NCI-H345 treated with DMSO at 0.1 percent for 48 hours (cell line): ENCODE results near the gene WDR91.

ENCODE experiments used
- DNase-seq: peaks from one replicate; lab custom pipeline; 2025; ENCODE audit not compliant: unreplicated experiment; lab: John Stamatoyannopoulos, UW

WDR91 gene

DNA sequence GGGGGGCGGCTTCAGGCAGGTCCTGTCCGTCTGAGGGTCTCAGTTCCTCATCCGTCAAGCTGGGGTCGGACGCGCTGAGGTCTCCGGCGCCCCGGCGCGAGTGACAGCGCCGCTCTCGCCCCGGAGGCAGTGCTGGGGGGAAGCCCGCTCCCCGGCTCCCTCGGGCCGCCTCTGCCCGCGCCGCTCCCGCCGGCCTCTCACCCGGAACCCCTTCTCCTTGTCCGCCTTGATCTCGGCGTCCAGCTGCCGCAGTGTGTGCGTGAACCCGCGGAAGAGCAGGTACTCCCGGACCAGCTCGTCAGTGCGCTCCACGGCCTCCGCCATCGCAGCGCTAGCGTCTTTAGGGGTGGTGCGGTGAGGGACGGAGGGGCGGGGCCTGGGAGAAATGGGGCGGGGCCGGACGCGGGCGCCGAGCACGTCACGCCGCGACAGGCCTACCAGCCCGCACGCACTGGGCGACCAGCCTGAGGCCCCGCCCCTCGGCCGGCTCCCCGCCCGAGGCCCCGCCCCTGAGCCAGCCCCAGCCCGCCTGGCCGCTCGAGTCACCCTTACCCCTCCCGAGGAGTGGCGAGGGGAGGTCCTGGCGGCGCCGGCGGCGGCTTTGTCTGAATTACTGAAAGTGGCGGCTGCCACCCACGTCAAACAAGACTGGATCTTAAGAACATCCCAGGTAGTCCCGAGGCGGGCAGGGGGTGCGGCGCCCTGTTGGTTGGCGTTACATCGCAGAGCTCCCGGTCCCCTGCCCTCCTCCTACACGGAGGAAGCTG is at the start of gene WDR91:
Gene WDR91 (minus strand): TSS at position 348 of the 767 bp plus-strand sequence. CDS start 24 bp downstream, at position 324.
- peak; percentile 71 for DNase-seq

DNA sequence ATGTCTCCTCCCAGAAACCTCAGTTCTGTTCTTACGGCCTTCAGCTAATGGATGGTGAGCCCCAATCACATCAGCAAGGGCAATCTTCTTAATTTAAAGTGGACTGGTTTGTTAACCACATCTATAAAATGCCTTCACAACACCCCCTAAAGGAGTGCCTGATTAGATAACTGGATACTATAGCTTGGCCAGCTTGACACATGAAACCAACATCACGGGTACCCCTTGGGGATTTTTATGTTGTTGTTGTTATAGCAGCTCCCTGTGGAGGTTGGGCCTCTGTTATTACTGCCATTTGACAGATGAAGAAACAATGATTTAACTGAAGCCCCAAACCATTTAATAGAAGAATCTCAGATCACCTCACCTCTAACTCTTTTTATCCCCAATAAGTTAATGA is 49.1 kb upstream of the WDR91 start:
- DNase-seq, result no peak

DNA sequence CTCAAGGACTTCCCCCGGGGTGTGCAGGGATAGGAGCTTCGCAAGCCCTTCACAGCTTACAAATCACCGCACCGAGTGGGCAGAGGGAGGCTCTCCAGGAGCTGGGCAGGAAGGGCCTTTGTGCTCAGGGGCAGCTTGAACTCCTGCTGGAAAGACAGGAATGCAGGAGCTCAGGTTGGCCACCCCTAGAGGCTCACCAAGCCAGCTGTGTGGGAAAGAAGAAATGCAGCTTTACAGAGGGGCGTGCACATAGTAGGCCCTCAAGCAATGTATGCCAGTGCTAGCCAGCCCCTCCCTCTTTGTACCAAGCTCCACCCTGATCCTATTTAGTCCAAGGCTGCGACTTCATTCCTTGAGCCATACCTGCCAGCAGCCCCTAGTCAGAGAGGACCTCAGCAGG is 48.4 kb upstream of the WDR91 start:
- DNase-seq, result no peak

DNA sequence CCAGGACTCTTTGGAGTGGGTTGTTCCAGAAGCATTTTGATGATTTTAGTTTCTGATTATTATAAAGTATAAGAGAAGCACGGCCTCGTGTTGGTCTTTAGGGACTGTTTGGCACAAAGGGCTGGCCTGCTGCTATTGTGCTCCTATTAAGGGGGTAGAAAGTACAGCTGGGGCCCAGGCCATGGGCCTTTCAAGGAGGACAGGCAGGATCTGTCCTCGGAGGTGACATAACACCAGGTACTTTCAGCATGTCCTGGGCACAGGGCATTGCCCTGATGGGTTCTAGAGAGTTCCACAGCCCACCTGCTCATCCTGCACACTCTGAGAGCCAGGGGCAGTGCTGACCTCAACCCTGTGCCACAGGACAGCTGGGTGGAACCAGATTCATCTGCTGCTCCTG is 47.3 kb upstream of the WDR91 start:
- no peak for DNase-seq

DNA sequence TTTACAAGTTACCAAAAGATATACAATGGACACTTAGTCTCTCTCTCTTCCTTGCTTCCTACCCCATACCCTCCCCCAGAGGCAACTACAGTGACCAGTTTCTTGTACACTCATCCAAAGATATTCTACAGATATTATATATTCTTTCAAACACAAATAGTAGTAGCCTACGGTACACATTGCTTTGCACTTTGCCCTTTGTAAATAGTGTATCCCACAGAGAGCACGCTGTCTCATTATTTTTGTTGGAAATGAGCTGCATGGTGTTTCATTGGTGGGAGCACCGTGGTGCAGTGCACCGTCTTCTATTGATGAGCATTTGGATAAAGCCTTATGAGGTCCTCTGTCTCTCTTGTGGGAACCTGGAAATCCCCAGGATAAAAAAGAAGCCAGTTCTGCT is 46.5 kb upstream of the WDR91 start:
- no peak for DNase-seq

DNA sequence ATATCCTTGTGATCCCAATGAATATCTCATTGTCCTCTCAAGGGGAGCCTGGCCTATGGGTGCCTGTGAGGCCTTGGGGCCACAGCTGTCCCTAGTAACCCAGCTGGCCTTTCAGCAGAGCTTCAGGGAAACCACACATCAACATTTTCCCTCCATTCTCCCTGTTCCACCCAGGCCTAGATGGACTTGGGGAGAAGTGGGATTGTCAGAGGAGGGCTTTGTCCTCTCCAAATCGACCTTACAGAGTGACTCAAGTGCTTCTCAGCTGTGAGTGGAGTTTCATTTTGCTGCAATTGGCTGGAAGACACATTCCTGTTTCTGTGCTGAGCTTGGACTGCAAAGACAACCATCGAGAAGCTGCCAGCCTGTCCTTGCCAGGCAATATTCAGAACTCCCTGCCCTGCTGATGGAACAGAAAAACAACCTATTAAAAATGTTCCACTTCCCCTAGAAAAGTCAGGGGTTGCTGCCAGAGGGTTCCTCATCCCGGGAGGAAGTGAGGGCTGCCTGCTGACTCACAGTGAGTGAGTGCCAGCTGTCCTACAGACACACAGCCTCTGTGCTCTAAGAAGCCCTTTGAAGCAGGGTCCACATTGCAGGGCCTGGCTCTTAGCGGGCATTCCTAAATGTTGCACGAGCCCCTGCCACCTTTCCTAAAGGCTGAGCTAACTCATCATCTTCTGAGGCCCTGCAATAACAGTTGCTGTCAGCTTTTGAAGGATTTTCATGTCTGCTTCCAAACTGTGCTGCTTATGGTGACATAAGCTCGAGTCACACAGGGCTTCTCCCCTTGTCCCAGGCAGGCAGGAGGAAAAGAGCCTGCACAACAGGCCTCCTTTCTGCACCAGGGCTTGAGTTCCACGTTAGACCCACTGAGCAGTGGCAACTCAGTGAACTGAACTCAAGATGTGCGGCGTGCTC is 42.8 kb upstream of the WDR91 start:
- peak; percentile 54 for DNase-seq

DNA sequence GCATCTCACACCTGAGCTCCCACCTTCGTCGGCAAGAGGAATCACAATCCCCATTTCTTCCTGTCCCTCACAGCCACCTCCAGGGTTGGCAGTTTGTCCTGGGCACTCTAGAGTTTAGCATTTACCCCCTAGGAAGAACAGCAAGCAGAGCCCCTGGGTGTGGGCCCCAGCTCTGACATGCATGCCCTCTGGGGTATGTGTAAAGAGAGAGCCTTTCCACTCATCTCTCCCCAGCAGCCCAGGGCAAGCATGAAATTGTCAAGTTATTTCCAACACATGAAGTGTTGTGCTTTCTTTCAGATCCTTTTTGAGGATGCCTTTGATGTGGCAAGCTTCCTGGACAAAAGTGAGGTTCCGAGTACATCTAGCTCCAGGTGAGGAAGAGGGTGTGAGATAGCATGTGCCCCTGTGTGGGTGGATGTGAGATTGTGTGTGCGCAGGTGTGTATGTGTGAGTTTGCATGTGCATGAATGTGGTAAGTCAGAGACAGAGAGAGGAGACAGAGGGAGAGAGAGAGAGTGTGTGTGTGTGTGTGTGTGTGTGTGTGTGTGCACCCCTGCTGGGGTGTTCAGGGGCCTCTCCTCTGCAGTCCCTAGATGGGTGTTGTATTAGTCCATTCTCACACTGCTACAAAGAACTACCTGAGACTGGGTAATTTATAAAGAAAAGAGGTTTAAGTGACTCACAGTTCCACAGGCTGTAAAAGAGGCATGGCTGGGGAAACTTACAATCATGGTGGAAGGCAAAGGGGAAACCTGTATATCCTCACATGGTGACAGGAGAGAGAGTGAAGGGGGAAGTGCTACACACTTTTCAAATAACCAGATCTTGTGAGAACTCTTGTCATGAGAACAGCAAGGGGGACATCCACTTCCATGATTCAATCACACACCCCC is 40.4 kb upstream of the WDR91 start:
- no peak for DNase-seq

DNA sequence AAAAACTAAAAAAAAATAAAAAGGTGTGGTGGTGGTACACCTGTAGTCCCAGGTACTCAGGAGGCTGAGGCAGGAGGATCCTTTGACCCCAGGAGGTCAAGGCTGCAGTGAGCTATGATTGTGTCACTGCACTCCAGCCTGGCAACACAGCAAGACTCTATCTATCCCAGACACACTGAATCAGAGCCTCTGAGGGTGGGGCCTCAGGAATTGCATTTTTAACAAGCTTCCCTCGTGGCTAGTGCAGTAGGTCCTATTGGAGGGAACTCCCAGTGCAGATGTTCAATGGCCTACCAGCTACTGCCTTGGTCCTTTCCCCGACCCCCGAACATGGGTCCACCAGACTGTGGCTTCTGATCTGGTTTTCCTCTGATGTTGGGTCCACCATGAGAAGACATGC is 37.2 kb upstream of the WDR91 start:
- DNase-seq, result no peak

DNA sequence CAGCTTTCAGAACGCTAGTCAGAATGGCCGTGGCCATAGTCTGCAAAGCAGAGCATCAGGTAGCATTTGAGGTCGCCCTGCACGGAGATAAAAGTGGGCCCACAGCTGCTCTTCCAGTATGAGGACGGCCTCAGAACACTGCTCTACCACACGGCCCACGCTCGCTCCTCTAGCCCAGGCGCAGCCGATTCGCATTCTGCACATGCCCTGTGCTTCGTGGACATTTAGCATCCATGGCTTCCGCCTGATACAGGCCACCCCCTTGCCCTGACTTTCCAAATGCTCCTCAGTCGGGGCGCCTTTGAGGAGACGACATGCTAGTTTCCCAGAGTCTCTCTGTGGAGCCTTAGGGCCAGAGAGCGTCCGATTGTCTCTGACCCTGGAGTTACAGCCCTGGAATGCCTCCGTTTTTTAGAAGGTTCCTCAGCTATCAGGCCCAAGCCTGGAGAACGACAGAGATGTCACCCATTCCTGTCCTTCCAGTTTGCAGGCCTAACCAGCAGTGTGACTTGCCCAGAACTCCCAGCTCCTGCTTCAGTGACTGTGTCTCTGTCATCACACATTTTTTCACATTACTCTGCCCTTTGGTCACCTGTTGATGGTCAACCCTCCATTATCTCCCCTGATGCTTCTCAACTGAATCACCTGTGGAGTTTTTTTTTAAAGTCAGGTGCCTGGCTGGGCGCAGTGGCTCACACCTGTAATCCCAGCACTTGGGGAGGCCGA is 36.6 kb upstream of the WDR91 start:
- no peak for DNase-seq

DNA sequence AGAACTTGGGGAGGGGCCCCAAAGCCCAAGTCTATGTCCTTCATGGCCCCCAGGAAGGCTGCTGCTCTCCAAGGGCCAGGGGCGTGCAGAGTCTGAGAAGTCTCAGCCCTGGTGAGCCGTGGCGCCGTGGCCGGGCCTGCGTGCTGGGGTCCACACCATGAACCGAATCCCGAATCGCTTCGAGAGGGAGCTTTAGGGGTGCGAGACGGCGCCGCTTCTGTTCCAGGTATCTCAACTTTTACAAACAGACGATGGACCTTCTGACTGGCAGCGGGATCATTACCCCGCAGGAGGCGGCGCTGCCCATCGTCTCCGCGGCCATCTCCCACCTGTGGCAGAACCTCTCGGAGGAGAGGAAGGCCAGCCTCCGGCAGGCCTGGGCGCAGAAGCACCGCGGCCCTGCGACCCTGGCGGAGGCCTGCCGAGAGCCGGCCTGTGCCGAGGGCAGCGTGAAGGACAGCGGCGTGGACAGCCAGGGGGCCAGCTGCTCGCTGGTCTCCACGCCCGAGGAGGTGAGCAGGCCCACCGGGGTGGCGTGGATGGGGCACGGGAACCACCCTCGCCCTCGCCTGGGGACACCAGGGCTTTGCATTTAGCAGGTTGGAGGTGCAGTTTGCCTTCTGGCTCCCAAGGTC is 35.0 kb upstream of the WDR91 start:
- DNase-seq, result no peak

DNA sequence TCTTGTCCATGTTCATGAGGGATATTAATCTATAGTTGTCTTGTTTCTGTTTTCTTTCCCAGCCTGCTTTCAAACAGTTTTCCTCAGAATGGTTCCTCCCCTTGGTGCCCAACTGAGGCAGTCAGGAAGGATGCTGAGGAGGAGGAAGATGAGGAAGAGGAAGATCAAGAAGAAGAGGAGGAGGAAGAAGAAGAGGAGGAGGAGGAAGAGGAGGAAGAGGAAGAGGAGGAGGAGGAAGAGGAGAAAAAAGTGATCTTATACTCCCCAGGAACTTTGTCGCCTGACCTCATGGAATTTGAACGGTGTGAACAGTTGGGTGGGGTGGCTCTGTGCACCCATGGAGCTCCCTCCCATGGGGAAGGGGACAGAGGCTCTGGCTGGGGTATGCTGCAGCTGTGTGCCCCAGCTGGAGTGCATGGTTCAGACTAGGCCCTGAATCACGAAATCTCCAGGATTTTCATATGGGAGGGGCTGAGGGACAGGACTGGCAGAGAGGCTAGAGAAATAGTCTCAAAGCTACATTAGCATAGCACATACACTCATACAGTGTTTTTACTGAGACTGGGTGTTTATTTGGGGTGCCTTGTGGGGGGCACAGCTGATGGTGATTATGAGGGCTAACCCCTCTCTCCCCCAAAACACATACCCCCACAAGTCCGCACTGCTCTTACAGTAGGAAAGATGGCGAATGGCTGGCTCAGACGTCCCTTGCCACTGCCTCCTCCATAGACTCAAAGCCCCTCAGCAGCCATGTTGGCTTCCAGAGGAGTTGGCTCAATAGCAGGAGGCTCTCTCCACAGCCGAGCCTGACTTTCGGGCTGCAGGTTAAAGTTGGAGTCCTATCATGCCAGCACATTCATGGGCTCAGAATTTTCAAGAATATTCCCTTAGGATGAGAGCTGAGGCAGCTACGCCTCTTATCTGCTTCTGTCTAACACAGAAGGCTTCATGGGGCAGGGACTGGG is 34.2 kb upstream of the WDR91 start:
- DNase-seq, result no peak

DNA sequence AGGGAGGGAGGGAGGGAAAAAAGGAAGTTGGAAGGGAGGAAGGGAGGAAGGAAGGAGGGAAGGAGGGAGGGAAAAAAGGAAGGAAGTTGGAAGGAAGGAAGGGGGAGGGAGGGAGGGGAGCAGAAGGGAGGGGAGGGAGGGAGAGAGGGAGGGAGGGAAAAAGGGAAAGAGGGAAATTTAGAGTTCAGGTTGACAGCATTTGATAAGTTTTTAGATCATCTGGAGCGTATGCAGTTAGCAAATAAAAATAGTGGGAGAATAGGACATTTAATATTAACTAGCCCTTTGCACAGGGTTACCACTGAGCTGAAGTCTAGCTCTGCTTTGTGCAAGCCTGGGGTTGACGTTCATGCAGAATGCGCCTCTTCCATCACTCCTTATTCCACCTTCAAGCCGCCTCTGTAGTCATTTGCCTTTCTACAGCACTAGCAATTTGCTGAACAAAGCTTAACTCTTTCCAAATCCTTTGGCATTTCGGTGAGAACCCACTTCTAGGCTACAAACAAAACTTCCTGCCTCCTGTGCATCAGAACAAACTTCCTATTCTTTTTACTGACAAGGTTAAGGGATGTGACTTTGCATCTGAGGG is 30.9 kb upstream of the WDR91 start:
- no peak for DNase-seq

DNA sequence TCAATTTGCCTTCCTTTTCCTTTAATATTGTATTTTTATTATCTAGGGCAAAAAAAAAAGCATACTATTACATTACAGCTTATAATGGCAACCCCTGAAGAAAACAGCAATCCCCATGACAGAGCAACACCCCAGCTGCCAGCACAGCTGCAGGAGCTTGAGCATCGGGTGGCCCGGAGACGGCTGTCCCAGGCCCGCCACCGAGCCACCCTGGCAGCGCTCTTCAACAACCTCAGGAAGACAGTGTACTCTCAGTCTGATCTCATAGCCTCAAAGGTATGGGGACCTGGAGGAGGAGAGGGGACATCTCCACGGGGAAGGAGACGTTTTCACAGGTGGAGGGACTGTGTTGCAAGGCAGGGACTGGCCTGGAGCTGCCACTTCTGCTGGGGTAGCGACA is 29.1 kb upstream of the WDR91 start:
- no peak for DNase-seq

DNA sequence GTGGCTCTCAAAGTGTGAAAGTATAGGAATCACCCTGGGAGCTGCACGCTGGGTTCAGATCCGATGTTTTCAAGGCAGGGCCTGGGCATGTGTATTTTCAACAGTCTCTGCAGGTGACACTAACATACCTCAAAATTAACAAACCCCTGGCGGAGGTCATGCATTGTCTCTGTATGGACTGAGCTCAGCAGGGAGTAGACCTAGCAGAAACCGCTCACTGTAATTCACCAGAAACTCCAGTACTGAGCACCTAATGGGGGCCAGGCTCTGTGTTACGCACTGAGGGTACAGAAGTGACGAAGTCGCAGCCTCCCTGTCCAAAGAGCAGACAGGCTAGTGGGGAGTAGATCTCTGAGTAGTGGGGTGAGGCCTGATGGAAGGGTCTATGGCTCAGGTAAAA is 27.9 kb upstream of the WDR91 start:
- DNase-seq, result no peak

DNA sequence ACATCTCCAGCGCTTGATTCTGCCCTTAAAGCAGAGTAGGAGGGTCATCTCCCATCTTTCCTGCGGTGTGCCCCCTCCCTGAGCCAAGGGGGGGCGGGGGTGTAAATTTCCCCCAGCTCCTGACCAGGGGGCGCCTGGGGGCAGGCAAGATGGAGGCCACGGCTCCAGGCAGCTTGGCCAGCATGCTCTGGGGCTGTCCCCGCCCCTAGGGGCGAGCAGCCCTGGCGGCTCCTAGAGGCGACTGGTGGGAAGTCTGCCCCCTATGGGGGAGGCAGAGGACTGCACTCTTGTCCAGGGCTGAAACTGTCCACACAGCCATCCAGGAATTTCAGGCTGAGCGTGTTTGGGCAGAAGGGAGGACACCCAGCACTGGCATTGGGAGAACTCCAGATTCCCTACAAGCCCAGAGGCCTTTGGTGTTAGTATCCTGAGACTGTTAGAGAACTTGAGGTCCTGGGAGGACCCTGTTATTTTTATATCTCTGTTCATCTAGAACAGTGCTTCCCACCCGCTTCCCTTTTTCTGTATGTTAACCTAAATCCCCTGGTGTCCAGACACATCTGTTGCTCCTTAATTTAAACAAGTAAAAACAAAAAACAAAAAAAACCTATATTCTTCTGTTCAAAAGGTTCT is 26.9 kb upstream of the WDR91 start:
- no peak for DNase-seq

DNA sequence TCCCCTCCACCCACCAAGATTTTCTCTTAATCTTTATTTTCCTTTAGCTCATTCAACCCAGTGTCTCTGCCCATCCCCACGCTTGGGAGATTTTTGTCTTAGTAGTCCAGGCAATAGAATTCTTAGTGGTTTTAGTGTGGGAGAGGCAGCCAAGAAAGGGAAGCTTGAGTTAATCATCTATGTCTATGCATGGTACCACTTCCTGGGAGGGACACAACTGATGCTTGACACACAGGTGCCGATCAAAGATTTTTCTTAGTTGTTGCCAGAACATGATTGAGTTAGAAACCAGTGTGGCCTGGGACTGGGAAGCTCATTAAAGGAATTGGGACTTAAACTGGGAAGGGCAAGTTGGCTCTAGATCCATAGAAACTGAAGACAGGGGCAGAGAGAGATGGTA is 25.4 kb upstream of the WDR91 start:
- no peak for DNase-seq

DNA sequence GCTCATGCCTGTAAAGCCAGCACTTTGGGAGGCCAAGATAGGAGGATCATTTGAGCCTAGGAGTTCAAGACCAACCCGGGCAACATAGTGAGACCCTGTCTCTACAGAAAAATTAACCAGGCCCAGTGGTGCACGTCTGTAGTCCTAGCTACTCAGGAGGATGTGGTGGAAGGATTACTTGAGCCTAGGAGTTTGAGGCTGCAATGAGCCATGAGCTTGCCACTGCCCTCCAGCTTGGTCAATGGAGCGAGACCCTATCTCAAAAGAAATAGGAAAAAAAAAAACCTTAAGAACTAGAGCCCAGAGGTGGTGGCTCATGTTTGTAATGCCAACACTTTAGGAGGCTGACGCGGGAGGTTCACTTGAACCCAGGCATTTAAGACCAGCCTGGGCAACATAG is 24.5 kb upstream of the WDR91 start:
- DNase-seq, result no peak

DNA sequence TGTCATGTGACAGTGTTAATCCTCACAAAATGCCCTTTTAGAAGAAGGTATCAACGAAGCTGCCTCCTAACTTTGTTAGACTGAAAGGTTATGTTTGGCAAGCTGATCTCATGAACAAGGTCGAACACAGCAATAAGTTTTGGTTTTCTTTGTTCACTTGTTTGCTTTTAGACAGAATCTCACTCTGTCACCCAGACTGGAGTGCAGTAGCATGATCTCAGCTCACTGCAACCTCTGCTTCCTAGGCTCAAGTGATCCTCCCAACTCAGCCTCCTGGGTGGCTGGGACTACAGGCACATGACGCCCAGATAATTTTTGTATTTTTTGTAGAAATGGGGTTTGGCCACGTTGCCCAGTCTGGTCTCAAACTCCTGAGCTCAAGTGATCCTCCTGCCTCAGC is 23.4 kb upstream of the WDR91 start:
- DNase-seq, result no peak
